Measurements from ENCODE around the gene SORCS3. TPM values are rescaled to one million over a fixed set of nuclear protein-coding genes. Genes with fewer than 3 reads are reported as not detected.

Gene SORCS3
- total and polyA plus RNA-seq, 2 of the 4 experiments (the other 2 are of a cell fraction) = not detected

- no TSS peak for BruUV-seq (replicated peaks)
- Histone ChIP-seq H3K36me3 (ENCODE audit: control insufficient read depth, insufficient read depth, low read length) (no peaks in the 10 kb centered on the region), H3K9me3 (ENCODE audit: control insufficient read depth, insufficient read depth, low read length) (peaks cover 3% of the 10 kb centered on the region), H3K4me3 (ENCODE audit: insufficient read depth, low read depth, low read length) (no peak overlapping the region), H2AK5ac (ENCODE audit: low read depth, low read length) (no peak overlapping the region), H3K79me1 (ENCODE audit: low read depth in 1 of 2, low read length in 2 of 2) (no peaks in the 10 kb centered on the region), H2BK20ac (ENCODE audit: low read depth, low read length) (no peak overlapping the region), H2AFZ (replicated peaks; ENCODE audit: low read length, poor library complexity) (no peak overlapping the region), H2BK5ac (ENCODE audit: low read depth, low read length, poor library complexity, severe bottlenecking) (no peak overlapping the region), H4K5ac (ENCODE audit: low read depth, low read length) (no peak overlapping the region), H3K27me3 (ENCODE audit: control insufficient read depth, insufficient read depth, low read length) (no peaks in the 10 kb centered on the region), H3K4me1 (ENCODE audit: control insufficient read depth, insufficient read depth, low read length) (no peaks in the 10 kb centered on the region), H3K56ac (ENCODE audit: extremely low read depth, insufficient read depth, low read length) (no peak overlapping the region), H3K14ac (replicated peaks; ENCODE audit: low read depth, low read length) (no peak overlapping the region), H2BK15ac (ENCODE audit: low read depth, low read length) (no peak overlapping the region), H3K9ac (ENCODE audit: low read depth, low read length) (no peak overlapping the region), H3K4ac (ENCODE audit: low read depth, low read length) (no peak overlapping the region), H3K18ac (ENCODE audit: low read depth, low read length) (no peak overlapping the region), H4K91ac (ENCODE audit: insufficient read depth, low read depth, low read length) (no peak overlapping the region), H3K9me1 (ENCODE audit: insufficient read depth, low read length) (no peaks in the 10 kb centered on the region), H2AK9ac (replicated peaks; ENCODE audit: low read depth, low read length, poor library complexity) (no peak overlapping the region), H3K27ac (ENCODE audit: insufficient read depth, low read length) (no peak overlapping the region), H4K20me1 (ENCODE audit: insufficient read depth, low read length) (no peaks in the 10 kb centered on the region), H2BK120ac (ENCODE audit: low read depth, low read length) (no peak overlapping the region), H3K23ac (ENCODE audit: low read depth, low read length) (no peak overlapping the region), H4K8ac (ENCODE audit: low read depth in 2 of 2, low read length in 2 of 2) (no peak overlapping the region), H3K4me2 (ENCODE audit: low read depth, low read length) (no peak overlapping the region)
- POLR2A ChIA-PET (ENCODE audit: unreplicated experiment) = no interaction called here
- CTCF ChIA-PET = no interaction called here
- dilution Hi-C loops (cut with HindIII; ENCODE audit: low sequenced_read_pairs, unreplicated experiment) (no loop called here), intact Hi-C loops (cut with micrococcal nuclease) (no loop called here), in situ Hi-C loops (cut with MboI; ENCODE audit: low sequenced_read_pairs) (no loop called here)
- 33% methylated on average over 1 of the region's 4 CpGs; no CpG with 5 or more reads in 1 of the 2 experiments for WGBS, 2 experiments (ENCODE audit: extremely low coverage in 2 of 2, insufficient read length in 1 of 2)
- TF ChIP-seq MAFK (IDR thresholded peaks at IDR 0.05; ENCODE audit: low read depth, low read length) (no peak), RAD21 (IDR thresholded peaks at IDR 0.05; ENCODE audit: low read length) (no peak), USF2 (IDR thresholded peaks at IDR 0.05; ENCODE audit: low read depth, low read length) (no peak), ELK1 (IDR thresholded peaks at IDR 0.05; ENCODE audit: borderline replicate concordance, low read depth, low read length) (no peak), FOS (IDR thresholded peaks at IDR 0.05; ENCODE audit: low read depth, low read length) (no peak), MXI1 (IDR thresholded peaks at IDR 0.05; ENCODE audit: borderline replicate concordance, low read depth, low read length) (no peak), SMC3 (IDR thresholded peaks at IDR 0.05; ENCODE audit: low read depth, low read length) (no peak), NFE2L2 (IDR thresholded peaks at IDR 0.05; ENCODE audit: low read depth, low read length) (no peak), RCOR1 (IDR thresholded peaks at IDR 0.05; ENCODE audit: insufficient replicate concordance, low read length) (no peak), CHD1 (IDR thresholded peaks at IDR 0.05; ENCODE audit: low read depth, low read length) (no peak)
- ATAC-seq (ENCODE audit: low read depth) (no peak), DNase-seq (no peak)
Measured at GRCh38 chr10:104706886-104707285, 65.8 kb downstream of the SORCS3 start.

Data from IMR-90 (cell line).